Measurements from ENCODE around the gene NCSTN.

GRCh38 chr1:160332516-160332915, 10.7 kb upstream of the NCSTN start:
- TF ChIP-seq CTCF (IDR thresholded peaks at IDR 0.05; ENCODE audit: poor library complexity, severe bottlenecking) (no peak), EP300 (conservative IDR thresholded peaks at IDR 0.05; ENCODE audit: poor library complexity, severe bottlenecking) (no peak), TAF1 (IDR thresholded peaks at IDR 0.05; ENCODE audit: low read depth) (no peak)
